HL-60/S4 treated with phorbol 12-myristate 13-acetate at 8.2 ng/mL for 4 days and 3 days (cell line): ENCODE results near the gene DBNDD1.
"Not testable (repeated sequence)": the region's sequence is repeated elsewhere in the genome, so short reads cannot be mapped to it uniquely, and the experiment has no call there.

Experiments used
- in situ Hi-C: fragments of 300-500 bp; cut with MboI; formaldehyde crosslinking; loops from 2 replicates; pipeline ENCODE4 v1.15.0; 2022; ENCODE audit warnings: low sequenced_read_pairs

The DBNDD1 gene

DNA sequence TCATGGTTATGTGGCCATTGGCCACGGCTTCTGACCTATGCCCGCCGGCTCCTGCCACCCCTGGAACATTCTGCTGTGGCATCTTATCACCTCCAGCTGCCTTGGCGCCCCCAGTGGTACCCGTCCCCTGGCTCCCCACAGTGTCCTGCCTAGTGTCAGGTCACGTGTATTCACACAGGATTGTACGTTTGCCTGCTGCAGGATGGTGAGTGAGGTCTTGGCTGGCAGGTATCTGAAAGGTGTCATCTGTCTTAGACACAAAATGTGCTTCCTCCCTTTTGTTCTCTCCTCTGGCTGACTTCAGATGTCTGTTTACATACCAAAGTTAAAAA lies 24.9 kb downstream of the DBNDD1 start:
- in situ Hi-C loops = no loop called here

DNA sequence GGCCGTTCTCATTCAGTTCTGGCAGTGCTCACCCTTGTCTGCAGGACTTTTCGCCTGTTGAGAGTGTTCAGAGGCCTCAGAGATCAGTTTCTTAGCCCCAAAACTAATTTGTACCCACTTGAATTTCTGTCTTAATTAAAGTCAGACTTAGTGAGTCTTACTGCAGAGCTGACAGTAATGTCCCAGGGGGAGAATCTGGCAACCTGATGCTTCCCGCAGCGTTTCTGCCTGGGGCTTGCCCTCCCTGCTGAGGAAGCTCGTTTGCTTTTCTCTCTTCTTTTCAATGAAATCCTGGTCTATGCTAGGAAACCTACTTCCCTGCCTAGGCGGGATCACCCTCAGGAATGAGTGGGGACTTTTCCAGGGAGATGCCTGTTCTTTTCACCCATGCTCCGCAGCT lies 25.3 kb downstream of the DBNDD1 start:
- in situ Hi-C loops = no loop called here

DNA sequence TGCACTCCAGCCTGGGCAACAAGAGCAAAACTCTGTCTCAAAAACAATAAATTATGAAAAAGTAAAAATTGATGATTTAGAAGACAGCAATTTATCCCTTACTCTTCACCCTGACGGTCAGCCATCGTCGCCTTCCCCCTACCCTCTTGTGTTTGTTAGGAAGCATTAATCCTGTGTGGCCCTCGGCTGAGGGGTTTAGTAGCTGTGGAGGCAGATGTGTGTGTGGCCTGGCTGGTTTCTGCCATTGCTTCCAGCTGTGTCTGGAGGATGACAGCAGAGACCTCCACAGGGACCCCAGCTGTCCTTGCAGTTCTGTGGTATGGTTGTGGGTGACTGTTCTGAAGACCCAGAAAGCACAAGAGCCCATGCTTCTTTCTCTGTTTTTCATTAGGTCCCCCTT lies 25.9 kb downstream of the DBNDD1 start:
- in situ Hi-C loops = no loop called here

DNA sequence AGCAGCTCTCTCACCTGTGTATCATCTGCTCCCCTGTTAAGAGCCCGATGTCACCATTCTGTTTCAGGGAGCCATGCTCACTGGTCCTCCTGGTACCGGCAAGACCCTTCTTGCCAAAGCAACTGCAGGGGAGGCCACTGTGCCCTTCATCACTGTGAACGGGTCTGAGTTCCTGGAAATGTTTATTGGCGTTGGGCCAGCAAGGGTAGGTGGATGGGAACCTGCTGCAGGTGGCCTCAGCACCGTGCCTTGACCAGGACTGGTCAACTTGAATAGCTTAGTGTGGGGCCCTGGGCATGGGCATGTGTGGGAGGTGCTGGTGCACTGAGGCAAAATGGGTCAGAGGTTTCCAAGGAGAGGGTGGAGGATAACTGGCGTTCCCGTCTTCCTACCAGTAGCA lies 28.5 kb downstream of the DBNDD1 start:
- in situ Hi-C loops = no loop called here

DNA sequence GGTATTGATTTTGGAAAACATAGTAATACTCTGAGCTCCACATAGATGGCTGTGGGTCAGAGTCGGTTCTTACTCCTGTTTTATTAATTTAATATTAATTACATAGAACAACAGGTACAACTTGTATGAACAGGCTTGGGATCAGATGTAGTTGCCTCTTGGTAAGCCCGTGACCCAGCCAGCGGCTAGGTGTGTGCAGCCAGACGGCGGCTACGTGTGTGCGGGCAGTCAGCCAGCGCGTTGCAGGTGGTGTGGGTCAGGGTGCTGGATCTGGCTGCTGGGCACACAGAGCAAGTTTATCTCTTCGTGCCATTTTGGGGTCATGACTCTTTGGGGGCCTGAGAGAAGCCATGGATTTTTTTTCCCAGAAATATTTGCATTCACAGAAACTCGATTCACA lies 30.3 kb downstream of the DBNDD1 start:
- in situ Hi-C loops = no loop called here

DNA sequence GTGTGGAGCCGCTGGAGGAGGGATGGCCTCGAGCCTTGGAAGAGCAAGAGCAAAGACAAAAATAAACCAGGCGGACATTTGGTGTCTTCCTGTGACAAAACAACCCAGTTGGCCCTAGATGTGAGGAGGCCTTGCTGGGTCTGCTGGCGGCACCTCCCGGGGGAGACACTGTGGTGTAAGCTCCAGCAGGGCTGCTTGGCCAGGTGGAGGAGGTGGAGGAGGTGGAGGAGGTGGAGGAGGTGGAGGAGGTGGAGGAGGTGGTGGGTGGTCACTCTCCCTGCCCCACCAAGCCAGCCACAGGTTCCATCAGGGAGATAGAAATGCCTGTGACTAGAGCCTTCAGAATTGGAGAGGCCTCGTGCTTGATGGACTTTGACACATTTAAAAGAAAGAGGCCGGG lies 32.1 kb downstream of the DBNDD1 start:
- in situ Hi-C loops = no loop called here

DNA sequence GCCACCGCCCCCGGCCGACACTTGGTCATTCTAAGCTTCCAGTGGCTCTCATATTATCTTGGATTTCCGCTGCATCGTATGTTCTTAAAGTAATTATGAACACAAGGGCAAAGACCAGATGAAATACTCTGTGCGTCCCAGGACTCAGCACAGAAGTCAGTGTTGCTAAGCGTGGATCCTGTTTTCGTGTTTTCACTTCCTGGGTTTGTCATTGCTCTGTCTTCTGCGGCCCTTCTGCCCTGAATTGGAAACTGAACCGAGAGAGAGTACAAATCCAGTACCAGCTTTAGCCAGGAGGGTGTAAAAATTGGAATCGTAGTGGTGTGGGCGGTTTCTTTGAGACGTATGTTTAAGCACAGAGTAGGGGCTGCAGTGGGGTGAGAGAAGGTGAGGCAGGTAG lies 32.7 kb downstream of the DBNDD1 start:
- in situ Hi-C loops = no loop called here

DNA sequence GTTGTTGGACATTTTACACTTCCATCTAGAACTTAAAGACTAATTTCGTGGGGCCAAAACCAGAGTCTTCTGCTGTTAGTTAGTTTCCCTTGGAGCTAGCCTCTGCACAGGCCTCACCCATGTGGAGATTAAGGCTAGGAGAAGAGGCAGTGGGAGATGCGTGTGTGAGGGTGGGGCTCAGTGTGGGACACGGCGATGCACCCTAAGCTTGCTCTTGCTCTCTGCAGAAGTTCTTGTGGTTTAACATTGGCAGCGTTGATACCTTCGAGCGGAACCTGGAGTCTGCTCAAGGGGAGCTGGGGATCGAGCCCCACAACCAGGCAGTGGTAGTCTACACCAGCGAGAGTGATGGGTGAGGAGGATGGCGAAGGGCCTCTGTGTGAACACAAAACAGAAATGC lies 34.0 kb downstream of the DBNDD1 start:
- in situ Hi-C loops = no loop called here

DNA sequence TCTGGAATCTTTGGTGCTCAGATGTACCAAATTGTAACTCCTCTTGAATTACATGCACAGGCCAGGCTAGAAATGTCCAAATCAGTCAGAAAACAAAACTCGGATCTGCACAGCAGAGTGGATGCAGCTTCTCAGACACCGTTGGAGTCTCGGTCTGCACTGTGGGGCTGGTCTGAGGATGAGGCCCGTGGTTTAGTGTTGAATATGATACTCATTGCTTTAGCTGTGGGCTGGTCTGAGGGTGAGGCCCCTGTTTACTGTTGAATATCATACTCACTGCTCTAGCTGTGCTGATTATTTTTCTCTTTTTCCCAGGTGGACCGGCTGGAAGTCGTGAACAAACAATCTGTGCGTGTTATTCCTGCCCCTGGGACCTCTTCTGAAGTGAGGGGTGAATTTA lies 35.0 kb downstream of the DBNDD1 start:
- in situ Hi-C loops = no loop called here

DNA sequence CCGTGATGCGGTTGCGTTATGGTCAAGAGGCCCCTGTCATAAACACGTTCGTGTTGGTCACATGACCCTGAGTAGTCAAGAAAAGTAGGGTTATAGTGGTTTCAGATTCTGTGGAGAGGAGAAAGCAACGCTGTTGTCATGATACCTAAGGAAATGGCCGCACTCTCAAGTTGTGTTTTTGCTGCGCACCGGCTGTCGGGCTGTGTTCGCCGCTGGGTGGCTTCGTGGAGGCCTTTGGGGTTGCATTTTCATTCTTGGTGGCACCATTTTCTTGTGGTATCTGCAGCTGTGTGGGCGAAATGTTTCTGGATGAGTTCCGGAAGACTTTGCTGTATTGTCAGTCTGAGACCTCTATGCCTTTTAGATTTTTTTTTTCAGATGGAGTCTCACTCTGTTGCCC lies 35.7 kb downstream of the DBNDD1 start:
- in situ Hi-C loops = no loop called here

DNA sequence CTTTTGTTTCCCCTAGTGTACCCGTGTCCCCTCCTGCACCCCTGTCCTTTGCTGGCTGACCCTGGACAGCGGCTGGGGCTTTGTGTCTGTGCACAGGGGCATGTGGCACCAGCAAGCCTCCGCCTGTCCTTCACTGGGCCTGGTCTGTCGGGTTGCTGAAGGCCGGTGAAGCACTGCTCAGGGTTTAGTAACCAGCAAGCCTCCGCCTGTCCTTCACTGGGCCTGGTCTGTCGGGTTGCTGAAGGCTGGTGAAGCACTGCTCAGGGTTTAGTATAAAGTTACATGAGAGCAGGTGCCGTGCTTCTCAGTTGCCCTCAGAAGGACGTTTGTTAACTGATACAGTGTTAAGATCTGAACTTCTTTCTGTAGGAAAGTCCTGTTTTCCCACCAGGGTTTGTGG lies 36.9 kb downstream of the DBNDD1 start:
- in situ Hi-C loops = no loop called here

DNA sequence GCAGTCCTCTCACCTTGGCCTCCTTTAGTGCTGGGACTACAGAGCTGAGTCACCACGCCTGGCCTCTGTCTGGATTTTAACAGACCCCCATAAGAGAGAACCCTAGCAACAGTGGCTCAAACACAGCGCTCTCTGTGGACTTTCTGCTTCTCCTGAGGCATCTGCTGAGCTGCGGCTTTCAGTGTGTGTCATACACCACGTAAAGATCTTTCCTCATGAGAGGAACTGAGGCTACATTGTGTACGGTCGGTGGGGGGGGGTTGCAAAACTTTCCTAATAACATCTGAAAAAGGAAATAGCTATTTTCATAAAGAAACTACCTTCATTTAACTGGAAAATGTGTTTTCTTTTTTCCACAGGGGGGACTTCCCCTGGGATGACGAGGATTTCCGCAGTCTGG lies 37.8 kb downstream of the DBNDD1 start:
- in situ Hi-C loops = no loop called here

DNA sequence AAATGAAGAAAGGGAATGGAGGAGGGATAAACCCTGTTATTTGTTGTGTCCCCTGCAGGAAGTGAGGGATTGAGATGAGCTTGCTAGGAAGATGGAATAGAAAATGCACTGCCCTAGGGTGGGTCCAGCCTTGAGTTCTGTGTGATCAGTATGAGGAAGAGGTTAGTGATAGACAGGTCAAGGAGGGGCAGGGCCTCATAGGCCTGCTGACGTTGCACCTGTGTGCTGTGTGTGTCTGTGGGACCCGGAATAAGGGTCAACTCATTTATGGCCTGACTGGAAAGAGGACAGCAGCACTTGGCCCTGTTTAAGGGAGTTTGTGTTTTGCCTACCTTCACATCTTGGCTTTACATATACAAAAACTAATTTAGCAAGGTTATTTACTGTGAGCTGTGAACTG lies 44.4 kb downstream of the DBNDD1 start:
- in situ Hi-C loops = no loop called here

DNA sequence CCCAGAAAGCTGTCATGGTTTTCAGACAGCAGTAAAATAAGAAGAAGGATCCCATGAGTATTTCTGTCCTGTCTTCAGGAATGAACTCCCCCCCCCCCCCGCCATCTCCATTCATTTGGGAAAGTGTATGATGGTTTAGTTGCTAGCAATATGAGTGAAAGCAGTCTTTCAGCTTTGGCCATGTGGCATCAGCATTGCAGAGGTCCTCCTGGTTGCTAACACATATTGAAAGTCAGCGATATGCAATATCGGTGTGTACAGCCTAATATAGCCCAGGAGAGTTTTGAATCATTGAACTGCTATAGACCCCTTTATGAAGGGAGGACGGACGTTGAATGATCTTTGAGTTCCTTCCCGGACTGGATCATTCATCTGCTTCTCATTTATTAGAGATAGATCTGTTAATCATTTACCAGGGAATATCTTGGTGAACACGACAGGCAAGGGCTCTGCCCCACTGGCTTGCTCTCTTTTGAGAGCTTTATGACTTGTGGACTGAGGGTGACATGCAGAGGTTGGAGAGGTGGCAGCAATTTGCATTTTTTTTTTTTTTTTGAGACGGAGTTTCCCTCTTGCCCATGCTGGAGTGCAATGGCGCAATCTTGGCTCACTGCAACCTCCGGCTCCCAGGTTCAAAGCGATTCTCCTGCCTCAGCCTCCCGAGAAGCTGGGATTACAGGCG lies 45.5 kb downstream of the DBNDD1 start:
- in situ Hi-C loops = no loop called here

DNA sequence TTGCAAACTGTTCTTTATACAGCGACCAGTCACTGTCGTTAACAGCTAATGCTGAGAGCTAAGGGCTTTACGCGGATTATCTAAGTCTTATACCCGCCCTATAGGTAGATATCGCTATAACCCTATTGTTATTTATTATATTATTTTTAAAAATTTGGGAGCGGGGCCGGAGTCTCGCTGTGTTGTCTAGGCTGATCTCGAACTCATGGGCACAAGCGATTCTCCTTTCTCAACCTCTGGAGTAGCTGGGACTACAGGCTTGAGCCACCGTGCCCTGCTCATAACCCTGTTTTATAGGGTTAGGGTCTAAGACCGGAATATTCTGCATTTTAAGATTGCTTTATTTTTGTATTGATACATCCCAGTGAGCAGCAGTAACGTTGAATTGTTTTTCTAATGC lies 46.0 kb downstream of the DBNDD1 start:
- in situ Hi-C loops = no loop called here

DNA sequence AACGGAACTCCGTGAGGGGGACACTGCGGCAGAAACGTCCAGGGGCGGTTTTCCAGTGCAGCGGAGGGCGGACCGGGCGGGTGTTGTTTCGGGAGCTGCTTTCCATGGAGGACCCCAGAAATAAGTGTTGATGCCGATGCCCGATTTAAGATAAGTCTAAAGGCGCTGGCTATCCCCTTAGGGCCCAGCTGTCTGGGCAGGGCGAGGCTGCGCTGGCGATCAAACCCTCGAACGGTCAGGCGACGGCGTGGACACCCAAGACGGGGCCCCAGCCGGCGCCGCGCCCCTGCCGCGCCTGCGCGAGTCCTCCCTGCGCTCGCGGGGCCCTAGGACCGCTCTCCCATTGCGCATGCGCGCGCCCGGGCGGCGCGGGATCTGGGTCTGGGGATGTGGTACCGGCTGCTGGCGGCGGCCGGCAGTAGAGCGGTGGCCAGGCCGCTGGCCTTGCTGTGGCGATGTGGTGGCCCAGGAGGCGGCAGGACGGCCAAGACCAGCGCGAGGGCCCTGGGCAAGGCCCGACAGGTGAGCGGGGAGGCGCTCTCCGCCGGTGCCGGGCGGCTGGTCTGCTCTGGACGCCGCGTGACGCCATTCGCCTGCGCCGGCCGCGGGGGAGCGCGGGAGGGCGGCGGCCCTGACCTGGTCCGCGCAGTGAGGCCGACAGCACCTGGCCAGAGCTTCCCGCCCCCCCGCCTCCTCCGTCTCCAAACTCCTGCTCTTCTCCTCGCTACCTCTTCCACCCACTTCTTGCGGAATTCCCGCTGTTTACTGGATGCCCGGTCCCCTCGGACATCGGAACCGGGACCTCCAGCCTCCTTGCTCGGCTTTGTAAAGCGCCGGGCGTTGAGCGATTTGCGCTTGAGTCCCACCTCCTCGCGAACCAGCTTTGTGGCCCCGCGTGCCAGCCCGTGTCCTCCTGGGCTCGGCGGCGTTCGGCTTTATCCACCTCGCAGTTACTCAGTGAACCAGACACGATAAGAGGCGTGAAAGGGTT lies 46.7 kb downstream of the DBNDD1 start:
- in situ Hi-C loops = no loop called here

DNA sequence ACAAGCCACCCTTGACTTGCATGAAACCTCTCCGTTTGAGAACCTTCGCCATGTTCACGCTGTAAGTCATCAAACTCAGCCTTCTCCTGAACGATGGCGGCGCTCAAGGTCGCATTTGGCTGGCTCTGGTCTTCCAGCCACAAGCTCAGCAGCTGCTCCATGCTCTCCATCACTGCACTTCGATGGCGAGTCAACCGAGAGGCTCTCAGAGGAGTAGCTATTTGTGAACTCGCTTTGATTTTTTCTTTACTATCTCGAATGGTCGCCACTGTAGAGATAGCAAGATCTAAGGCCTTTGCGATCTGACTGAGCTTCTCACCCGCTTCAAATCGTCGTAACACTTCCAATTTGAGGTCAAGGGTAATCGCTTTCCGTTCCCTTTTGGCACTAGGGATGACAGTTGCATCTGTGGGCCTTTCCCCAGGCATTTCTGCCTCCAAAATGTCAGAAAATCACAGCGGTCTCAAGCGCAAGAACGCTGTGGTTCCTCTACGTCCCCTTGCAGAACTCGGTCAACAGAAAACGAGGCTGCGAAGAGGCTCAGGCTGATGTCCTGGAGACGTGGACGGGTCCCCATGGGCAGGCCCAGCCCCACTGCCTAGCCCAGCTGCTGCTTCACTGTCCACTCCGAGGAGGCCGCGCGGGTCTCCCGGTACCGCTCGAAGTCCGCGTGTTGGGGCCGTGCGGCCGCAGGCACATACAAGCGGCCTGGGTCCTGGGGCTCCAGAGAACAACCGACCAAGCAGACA lies 47.6 kb downstream of the DBNDD1 start:
- in situ Hi-C loops = no loop called here

DNA sequence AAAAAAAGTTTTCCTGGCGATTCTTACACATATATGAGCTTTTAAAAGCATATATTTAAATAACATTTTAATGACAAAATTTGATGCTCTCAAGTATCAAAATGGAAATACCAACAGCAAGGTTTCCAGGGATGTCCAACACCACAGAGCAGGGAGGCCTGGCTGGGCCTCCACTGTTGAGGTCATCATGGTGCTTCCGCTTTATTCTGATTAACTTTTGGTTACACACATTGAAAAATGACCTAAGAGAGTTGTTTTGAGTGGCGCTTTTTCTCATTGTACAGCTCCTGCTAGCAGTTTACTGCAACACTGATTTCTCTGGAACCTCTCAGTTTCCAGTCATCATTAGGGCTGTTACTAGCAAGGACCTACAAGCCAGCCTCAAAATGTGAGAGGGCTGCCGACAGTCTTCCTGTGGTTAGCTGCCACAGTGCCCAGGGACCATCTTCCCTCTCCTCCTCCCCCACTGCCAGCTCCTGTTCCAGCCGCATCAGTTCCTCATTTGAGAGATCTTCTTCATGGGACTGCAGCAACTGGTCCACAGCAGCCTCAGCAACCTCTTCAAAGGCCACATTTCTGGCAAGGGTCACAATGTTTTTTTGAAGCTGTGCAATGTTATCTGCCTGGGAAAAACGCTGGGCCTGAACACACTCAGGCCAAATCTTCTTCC lies 49.4 kb downstream of the DBNDD1 start:
- in situ Hi-C loops = no loop called here

DNA sequence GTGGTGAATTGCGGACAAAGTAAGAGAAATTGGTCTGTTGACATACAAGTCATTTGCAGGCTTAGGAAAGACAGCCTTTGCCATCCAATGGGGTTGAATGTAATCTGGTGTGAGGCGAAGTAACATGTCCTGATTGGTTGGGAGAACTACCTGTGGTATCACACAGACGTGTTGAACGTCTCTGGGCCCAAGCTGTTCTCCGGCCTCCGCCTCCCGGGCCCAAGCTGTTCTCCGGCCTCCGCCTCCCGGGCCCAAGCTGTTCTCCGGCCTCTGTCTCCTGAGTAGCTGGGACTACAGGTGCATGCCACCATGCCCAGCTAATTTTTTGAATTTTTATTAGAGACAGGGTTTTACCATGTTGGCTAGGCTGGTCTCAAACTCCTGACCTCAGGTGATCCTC lies 51.2 kb downstream of the DBNDD1 start:
- in situ Hi-C loops = not testable (repeated sequence)

DNA sequence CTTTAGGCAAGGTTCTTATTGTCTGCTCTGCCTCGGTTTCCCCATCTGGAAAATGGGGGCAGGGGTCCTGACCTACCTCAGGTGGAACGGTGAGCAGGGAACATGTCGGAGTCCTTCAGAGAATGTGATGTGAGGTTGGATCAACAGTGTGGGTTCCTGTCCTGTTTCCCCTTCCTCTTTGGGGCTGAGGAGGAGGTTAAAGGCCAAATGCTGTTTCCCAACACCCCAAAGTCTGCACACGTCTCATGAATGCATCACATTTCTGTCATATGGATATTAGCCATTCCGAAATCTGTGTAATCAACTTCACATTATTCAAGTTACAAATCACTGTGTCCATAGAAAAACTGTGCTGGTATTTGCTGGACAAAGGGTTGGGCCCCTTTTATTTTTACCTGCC lies 51.8 kb downstream of the DBNDD1 start:
- in situ Hi-C loops = not testable (repeated sequence)

DNA sequence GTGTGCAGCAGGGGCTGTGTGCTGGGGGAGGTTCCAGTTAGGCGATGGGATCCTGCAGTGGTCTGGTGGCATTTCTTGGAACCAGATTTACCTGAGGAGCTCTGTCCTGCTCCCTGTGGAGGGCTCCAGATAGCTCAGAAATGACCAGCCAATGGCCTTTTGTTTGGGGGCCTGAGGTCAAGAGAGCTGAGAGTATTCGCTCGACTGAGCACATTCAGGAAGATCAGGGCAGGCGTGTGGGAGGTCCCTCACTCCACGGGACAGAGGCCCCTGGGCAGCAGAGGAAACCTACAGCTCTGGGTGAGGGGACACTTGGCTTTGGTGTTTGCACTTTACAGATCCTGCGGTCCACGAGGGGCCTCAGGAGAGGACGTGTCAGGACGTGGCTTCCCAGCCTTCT lies 52.5 kb downstream of the DBNDD1 start:
- in situ Hi-C loops = no loop called here
